HEK293 (cell line): ENCODE data around the gene TTC34.

ENCODE experiments used
- CTCF ChIP-seq: fragments of 450-650 bp; formaldehyde crosslinking; IDR thresholded peaks from 2 replicates; pipeline ENCODE4 v1.5.1; 2016; ENCODE audit warnings: missing biosample characterization, missing genetic modification characterization
- SP7 ChIP-seq: fragments of 450-650 bp; formaldehyde crosslinking; IDR thresholded peaks from 2 replicates; pipeline ENCODE4 v1.5.1; 2016; ENCODE audit warnings: missing biosample characterization, missing genetic modification characterization
- ZNF146 ChIP-seq: fragments of 450-650 bp; formaldehyde crosslinking; IDR thresholded peaks from 2 replicates; pipeline ENCODE4 v1.5.1; 2016; ENCODE audit warnings: missing biosample characterization, missing genetic modification characterization
- ZNF785 ChIP-seq: fragments of 450-650 bp; formaldehyde crosslinking; IDR thresholded peaks from 2 replicates; pipeline ENCODE4 v1.5.1; 2016; ENCODE audit warnings: missing biosample characterization, missing genetic modification characterization

- TF ChIP-seq CTCF (no peak), ZNF785 (tag by site-specific recombination) (no peak), ZNF146 (tag by site-specific recombination) (no peak), SP7 (no peak)
Observed at GRCh38 chr1:2834146-2834475, 32.6 kb upstream of the TTC34 start.
